GM21786 (cell line): ENCODE data around the gene CD46.
"Not testable (repeated sequence)": the region's sequence is repeated elsewhere in the genome, so short reads cannot be mapped to it uniquely, and the experiment has no call there.

Source experiments
- ATAC-seq: cut with Tn5 transposase; IDR thresholded peaks from one replicate; pipeline ENCODE4 v1.9.1; 2021; ENCODE audit not compliant: unreplicated experiment

The CD46 gene

DNA sequence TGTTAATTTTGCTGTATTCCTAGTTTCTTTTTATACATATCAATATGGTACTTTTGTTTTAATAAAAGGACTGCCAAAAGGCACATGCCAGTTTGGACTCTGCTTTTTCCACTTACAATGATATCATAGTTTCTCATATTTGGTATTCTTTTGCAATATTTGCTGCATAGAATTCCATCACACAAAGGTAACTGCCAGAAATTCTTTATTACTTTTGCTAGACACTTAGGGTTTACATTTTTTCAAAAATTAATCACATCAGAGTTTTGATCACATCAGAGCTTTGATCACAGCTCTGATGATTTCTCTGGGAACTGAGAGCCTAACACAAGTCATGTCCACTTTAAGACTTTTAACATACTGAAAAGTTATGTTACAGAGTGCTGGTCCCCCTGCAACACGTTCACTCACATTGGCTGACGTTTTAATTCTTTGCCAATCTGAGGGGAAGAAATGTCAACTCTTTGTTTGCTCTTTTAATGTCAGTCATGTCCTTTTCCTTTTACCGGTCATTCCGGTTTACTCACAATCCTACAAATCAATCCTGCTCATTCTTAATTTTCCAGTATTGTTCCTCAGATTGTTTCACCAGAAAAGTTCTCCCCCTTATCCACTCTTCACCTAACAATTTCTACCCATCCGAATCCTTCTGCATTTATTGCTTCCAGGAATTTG lies 1.1 kb upstream of the CD46 start:
- no peak for ATAC-seq

DNA sequence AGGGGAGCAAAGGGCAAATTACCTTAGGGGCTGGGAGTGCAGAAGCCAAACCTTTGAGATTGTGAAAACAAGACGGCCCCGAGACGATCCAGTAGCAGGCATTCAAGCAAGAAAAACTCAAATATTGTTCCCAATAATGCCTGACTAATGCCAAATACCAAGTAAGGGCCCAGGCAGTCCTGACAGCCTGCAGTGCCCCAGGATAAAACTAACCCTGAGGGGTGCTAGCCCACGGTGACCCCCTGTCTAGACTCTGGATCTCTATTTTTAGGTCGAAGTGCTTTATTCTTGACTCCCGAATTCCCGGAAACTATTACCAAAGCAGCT lies 428 bp upstream of the CD46 start:
- ATAC-seq, result peak; percentile 0

DNA sequence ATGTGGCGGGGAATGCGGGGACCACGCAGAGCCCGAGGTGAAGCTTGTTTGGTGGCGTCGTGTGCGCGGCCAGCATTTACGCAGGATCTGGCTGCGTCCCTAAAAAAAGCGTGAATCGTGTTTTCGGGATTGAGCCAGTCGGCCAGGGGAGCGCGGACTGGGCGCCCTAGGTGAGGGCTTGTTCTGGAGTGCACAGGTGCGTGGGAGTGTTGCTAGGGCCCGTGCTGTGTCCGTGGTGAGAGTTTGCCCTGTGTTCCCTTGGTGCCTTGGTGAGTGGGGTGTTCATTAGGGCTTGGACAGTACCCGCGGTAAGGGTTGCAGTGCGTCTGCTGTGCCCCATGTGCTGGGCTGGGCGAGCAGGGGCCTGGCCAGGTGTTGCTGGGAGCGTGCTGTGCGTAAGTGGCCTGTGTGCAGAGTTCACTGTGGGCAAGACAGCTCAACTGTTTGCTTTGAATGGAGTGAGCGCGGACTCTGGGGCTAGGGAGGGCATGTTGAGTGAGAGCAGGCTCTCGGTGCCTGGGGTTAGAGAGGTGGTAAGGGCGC lies 673 bp downstream of the CD46 start:
- ATAC-seq, result peak; percentile 17

DNA sequence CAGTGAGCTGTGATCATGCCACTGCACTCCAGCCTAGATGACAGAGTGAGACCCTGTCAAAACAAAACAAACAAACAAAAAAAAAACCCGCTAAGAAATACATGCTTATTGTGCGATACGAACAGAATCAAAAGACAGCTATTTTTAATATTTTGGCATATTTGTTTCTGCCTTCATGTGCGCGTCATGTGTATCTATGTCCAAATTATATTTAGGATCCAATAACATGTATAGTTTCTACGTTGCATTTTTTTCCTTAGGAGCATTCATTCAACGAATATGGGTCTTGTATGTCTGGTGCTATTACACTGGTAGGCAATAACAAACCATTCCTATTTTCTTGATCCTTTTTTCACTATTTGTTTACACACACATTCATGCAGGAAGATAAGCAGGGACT lies 1.8 kb downstream of the CD46 start:
- ATAC-seq, result no peak

DNA sequence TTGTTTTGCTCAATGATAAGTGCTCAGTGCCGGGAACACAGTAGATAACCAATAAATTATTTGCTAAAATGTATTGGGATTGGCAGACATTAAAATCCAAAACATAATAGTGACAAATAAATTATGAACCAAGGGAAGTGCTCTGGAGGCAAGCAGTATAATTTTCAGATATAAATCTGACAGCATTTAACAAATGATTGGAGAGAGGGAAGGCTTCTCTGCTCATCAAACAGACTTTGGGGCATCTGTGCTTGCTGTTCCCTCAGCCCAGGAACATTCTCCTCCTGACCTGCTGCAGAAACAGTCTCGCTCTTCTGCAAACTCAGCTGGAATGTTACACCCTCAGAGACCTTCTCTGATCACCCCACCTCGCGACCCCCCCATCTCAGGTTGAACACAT lies 2.2 kb downstream of the CD46 start:
- no peak for ATAC-seq

DNA sequence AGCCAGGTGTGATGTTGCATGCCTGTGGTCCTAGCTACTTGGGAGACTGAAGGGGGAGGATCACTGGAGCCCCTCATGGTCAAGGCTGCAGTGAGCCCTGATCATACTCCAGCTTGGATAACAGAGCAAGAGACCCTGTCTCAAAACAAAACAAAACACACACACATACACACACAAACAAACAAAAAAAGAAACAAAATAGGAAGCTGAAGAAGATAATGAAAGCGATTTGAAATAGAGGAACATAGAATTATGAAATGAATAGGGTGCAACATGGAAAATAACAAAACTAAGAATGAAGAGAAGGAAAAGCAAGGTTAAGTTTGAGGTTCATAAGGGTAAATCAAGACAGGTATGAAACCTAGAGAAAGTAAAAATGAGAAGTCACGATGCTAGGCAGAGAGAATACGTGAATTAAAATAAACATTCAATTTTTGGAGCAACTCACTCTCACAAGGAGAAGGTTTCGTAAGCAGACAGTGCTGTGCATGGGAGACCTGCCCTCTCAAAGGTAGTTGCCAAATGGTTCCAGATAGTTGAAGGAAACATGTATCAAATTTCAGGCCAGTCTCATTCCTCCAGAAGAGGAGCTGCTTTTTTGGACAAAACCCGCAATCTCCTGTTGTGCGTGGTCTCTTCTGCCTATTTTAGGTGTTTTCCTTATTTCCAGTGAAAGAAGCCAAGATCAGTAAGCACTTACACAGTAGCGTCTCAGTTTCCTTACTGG lies 3.3 kb downstream of the CD46 start:
- no peak for ATAC-seq

DNA sequence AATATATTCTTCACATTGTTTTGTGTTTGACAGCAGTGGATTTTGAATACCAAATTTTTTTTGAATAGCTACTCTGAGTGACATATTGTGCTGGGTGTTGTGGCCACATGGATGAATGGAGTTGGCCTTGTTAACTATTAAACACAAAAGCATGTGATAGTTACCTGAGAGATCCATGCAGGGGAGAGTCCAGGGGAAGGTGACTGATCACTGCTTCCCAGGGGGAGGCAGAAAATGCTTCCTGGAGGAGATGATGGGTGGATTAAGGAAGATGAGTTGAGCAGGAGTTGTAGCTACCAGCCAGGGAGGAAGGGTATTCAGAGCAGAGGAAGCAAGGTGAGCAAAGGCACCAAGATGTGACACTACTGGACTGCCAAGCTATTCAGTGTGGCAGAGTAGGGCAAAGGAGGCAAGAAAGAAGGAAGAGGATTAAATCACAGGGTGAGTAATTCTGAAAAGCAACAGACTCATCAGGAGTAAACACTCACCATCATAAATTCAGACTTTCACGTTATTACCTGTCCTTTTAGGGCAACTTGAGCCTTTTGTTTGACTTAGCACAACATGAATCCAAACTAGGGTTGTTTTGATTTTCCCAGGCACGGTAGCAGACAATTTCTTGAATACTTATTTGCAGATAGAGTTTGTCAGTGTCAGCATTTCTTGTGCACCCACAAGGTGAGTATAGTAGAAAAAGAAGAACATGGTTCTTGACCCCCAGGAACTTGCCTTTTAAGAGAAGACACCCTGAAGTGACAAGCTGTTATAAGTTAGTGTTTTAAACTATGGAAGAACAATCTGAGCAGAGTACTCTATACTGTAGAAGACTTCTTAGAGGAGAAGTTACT lies 4.2 kb downstream of the CD46 start:
- ATAC-seq, result no peak

DNA sequence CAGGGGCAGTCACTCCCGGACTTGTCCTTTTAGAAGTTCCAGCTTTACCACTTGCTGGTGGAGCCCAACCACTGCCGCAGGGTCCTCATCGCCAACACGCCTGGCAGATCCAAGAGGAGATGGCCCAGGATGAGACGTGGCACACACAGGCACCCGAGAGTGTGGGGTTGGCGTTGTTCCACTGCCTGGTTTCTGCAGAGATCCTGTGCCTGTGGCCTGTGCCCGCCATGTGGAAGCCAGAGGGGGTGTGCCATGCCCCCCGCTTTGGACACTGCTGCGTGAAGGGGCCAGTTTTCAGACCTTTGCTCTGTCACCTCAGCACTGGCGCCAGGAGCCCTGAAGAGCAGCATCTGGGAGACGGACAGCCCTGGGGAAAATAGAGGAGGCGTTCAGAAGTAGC lies 10.8 kb downstream of the CD46 start:
- ATAC-seq, result no peak

DNA sequence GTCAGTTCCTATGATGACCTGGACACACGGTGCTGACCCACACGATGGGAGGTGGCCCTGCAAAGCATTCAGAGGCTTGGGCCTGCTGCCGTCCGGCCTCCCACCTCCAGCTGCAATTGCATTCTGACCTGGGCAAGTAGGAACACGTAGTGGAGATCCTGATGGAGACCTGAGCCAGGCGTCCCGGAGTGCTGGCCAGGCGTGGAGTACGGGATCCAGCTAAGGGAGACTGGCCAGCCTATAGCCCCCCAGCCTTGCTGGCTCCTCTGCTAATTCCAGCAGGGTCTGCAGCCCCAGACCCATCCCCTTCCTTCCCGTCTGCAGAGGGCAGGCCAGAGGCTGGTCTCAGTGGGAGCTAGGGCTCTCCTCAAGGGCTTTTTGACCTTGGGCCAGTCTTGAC lies 11.2 kb downstream of the CD46 start:
- ATAC-seq, result no peak

DNA sequence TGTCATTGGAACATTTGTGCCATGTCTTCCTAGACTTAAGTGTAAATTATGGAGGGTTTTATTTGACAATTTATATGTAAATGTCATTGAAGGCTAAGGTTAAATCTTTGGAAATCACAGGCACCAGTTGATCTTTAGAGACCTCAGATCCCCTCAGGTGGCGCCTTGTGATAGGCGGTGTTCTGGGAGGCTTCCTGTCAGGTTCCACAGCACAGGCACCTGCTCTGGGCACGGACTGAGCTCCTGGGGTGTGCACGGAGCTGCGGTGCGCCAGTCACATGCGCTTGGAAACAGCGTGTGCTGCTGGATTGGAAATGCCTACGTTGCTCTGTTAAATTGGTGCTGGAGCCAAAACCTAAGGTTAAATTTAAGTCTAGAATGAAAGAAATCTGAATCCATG lies 12.1 kb downstream of the CD46 start:
- no peak for ATAC-seq

DNA sequence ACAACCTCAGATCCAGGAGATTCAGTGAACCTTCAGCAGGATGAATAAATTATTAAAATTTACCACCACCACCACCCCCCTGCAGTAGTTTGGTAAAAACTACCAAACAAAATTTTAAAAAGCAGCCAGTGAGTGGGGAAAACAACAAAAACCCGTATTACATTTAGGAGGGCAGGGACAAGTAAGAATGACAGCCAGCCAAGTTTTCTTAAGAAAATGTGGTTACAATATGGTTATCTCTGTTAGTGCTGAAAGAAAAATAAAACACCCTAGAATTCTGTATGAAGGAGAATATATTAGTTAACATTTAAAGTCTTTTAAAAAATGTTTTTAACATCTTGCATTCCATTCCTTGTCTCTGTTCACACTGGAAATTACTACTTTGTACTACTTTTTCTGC lies 14.7 kb downstream of the CD46 start:
- ATAC-seq, result no peak

DNA sequence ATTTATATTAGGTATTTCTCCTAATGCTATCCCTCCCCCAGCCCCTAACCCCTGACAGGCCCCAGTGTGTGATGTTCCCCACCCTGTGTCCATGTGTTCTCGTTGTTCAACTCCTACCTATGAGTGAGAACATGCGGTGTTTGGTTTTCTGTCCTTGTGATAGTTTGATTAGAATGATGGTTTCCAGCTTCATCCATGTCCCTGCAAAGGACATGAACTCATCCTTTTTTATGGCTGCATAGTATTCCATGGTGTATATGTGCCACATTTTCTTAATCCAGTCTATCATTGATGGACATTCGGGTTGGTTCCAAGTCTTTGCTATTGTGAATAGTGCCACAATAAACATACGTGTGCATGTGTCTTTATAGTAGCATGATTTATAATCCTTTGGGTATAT lies 18.7 kb downstream of the CD46 start:
- not testable (repeated sequence) for ATAC-seq

DNA sequence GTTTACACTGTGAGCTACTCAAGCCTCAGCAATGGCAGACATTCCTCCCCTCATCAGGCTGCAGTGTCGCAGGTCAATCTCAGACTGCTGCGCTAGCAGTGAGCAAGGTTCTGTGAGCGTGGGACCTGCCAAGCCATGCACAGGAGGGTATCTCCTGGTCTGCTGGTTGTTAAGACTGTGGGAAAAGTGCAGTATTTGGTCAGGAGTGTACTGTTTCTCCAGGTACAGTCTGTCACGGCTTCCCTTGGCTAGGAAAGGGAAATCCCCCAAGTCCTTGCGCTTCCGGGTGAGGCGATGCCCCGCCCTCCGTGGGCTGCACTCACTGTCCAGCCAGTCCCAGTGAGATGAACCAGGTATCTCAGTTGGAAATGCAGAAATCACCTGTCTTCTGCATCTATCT lies 24.2 kb downstream of the CD46 start:
- not testable (repeated sequence) for ATAC-seq

DNA sequence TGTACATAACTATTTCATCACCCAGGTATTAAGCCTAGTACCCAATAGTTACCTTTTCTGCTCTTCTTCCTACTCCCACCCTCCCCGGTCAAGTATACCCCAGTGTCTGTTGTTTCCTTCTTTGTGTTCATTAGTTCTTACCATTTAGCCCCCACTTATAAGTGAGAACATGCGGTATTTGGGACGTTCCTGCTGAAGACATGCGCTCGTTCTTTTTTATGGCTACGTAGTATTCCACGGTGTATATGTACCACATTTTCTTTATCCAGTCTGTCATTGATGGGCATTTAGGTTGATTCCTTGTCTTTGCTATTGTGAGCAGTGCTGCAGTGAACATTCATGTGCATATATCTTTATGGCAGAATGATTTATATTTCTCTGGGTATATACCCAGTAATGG lies 25.6 kb downstream of the CD46 start:
- not testable (repeated sequence) for ATAC-seq

DNA sequence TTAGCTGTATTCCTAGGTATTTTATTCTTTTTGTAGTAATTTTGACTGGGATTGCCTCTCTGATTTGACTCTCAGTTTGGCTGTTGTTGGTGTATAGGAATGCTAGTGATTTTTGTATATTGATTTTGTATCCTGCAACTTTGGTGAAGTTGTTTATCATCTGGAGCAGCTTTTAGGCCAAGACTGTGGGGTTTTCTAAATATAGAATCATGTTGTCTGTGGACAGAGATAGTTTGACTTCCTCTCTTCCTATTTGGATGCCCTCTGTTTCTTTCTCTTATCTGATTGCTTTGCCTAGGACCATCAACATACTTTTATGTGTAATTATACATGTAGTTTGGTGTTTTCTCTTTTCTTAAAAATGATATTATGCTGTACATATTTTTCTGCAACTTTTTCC lies 27.2 kb downstream of the CD46 start:
- no peak for ATAC-seq

DNA sequence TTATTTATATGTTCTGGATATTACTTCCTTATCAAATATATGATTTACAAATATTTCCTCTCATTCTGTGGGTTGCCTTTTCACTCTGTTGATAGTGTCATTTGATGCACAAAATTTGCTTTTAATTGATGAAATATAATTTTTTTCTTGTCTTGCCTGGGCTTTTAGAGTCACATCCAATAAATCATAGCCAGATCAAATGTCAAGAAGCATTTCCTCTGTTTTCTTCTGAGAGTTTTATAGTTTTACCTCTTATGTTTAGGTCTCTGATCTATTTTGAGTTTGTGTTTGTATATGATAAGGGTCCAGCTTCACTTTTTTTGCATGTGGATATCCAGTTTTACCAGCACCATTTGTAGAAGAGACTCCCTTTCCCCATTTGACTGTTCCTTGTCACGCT lies 29.5 kb downstream of the CD46 start:
- ATAC-seq, result no peak

DNA sequence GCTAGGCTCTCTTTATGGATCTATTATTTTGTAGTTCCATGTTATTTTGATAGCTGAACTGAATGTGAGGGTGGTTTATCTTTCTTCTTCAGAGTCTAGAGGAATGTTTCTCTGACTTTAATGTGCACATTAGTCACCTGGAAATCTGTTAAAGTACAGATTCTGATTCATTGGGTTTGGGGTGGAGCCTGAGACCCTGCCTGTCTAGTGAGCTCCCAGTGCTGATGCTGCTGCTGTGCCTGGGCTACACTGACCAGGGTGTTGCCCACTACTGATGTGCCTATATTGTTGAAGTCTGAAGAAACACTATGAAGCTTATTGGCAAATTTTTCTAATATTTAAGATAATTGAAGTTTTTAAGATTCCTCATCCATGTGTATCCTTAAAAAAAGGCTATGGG lies 35.9 kb downstream of the CD46 start:
- ATAC-seq, result no peak

DNA sequence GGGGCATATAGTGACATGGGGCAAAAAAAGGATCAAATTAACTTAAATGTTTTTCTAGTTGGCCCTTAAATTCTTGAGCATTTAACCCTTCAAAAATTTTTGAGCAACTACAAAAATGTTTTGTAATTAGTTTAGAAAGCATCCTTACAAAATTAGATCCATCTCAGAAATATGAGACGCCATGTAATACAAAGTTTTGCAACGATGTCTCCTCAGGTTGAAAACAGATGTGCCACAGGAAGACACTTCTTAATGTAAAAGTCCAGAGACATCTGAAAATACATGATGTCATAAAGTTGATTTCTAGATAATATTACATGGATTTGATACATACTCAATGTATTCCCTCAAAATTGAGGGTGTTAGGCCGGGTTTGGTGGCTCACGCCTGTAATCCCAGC lies 37.5 kb downstream of the CD46 start:
- ATAC-seq, result no peak

DNA sequence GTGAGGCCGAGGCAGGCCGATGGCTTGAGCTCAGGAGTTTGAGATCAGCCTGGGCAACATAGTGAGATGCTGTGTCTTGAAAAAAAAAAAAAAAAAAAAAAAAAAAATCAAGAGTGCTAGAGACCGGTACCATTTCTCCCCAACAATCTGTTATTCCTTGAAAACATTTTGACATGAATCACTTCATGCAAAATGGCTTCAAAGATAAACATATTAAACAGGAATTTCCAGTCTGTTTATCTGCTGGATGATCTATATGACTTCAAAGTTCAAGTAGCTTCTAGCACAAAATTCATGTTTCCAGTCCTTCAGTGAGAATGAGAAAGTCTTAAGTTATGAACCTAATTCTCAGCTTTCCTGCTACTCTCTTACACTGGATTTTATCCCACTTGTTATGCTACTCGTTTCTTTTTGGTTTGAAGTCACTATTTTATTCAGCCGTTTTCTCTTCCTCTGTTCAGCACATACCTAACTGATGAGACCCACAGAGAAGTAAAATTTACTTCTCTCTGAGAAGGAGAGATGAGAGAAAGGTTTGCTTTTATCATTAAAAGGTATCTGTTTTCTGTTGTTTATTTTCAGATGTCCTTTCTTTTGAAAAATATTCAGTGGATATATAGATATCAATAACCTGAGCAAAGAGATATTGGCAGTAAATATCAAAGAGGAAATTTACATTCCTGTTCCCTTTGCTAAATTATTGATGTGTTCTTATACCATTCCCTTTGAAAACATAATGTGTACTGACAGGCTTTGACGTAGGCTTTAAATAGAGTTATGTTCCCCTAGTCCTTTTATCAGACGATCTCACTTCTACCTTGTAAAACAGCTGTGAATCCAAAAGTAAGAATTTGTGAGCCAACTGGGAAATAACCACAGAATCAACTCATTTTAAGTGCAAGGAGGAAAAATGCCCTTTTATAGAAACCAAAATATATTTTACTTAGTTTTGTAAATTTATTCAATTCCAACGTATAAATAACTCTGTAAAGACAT lies 38.2 kb downstream of the CD46 start:
- no peak for ATAC-seq

DNA sequence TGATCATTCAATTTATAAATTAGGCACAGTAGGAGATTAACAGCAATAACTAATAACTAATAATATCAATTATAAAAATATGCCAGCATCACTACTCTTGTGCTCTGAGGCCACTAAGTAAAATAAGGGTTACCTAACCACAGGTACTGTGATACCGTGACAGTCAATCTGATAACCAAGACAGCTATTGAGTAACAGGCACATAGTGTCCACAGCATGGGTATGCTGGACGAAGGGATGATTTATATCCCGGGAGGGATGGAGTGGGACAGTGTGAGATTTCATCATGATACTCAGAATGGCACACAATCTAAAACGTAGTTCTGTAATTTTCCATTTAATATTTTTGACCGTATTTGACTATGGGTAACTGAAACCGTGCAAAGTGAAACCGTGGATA lies 39.4 kb downstream of the CD46 start:
- ATAC-seq, result no peak

DNA sequence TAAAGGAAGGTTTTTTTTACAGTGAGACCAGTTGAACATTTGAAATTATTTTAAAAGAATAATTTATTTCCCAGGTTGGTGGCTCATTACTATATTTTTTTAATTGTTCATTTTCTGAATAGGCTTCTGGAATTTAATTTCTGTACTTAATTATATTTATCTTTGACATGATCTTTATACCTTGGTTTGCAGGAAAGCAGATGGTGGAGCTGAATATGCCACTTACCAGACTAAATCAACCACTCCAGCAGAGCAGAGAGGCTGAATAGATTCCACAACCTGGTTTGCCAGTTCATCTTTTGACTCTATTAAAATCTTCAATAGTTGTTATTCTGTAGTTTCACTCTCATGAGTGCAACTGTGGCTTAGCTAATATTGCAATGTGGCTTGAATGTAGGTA lies 41.5 kb downstream of the CD46 start:
- ATAC-seq, result no peak
